Mucosa of rectum (tissue), 2 donors: ENCODE data around the gene TLR9.
"Not testable (repeated sequence)": the region's sequence is repeated elsewhere in the genome, so short reads cannot be mapped to it uniquely, and the experiment has no call there.

ENCODE experiments used
- H3K27ac ChIP-seq, 2 donors: one replicate each; pipeline ENCODE4 v1.7.0; 2013; ENCODE audit warnings: inconsistent platforms in 2 of 2, low read depth in 2 of 2, low read length in 2 of 2
- H3K27me3 ChIP-seq, 2 donors: one replicate each; pipeline ENCODE4 v1.7.0; 2013; ENCODE audit warnings: low read length in 2 of 2; ENCODE audit not compliant: control insufficient read depth in 2 of 2, insufficient read depth in 2 of 2
- H3K36me3 ChIP-seq, 2 donors: one replicate each; pipeline ENCODE4 v1.7.0; 2013; ENCODE audit warnings: low read length in 2 of 2; ENCODE audit not compliant: control insufficient read depth in 2 of 2, insufficient read depth in 2 of 2
- H3K4me1 ChIP-seq, 2 donors: one replicate each; pipeline ENCODE4 v1.7.0; 2013; ENCODE audit warnings: low read length in 2 of 2, mild to moderate bottlenecking in 1 of 2; ENCODE audit not compliant: control insufficient read depth in 2 of 2, insufficient read depth in 2 of 2
- H3K4me3 ChIP-seq, 2 donors: one replicate each; pipeline ENCODE4 v1.7.0; 2013; ENCODE audit warnings: low read length in 2 of 2
- H3K9ac ChIP-seq, 2 donors: one replicate each; pipeline ENCODE4 v1.7.0; 2013; ENCODE audit warnings: low read length in 2 of 2, low read depth in 1 of 2, mild to moderate bottlenecking in 1 of 2
- H3K9me3 ChIP-seq, 2 donors: one replicate each; pipeline ENCODE4 v1.7.0; 2013; ENCODE audit warnings: low read length in 2 of 2; ENCODE audit not compliant: control insufficient read depth in 2 of 2
- donor health status: healthy.
- donor health status: Normal muscosa, but diverticular disease.

The TLR9 gene

DNA sequence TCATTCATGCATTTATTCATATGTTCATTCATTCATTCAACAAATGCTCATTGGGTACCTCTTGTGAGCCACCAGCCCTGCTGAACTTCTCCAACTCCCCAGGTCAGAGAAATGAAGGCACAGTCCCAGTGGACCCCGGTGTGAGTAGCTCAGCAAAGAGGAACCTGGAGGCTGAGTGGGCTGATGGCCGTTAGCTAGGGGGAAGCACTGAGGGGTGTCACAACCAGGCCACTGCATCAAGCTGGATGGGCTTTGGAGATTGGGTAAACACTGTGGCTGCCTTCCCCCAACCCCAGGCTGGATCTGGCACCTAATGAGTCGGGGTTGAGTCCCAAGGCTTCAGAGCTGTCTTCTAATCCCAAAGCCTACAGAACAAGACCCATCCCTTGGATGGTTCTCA is 39.6 kb downstream of the TLR9 start:
- H3K27me3 ChIP-seq, result no peaks in the 10 kb centered on the region
- peaks cover 0 to 5% of the 10 kb centered on the region in 2 donors for H3K4me1 ChIP-seq
- H3K9ac ChIP-seq, result no peak overlapping the region
- no peaks in the 10 kb centered on the region for H3K9me3 ChIP-seq
- H3K27ac ChIP-seq, result no peak overlapping the region
- no peaks in the 10 kb centered on the region for H3K36me3 ChIP-seq
- H3K4me3 ChIP-seq, result no peak overlapping the region

DNA sequence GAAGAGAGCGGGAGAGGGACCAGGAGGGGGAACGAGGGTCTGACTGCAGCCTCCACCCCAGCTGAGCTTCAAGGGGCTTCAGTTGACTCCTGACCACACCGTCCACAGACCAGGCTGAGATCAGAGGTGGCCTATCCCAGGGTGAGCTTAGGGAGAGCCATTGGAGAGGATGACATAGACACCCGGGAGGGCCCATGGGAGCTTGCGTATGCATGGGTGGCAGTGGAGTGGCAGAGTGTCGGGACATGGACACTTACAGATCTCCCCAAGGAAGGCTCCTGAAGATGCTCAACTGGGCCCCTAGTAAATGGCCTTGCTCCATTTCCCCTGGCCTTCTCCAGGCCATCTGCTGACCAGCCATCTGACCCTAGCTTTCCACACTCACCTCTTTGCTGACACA is 40.1 kb downstream of the TLR9 start:
- H3K9ac ChIP-seq, result no peak overlapping the region
- no peaks in the 10 kb centered on the region for H3K36me3 ChIP-seq
- H3K27me3 ChIP-seq, result no peaks in the 10 kb centered on the region
- H3K4me1 ChIP-seq, result peaks cover 0 to under 1% of the 10 kb centered on the region in 2 donors
- H3K27ac ChIP-seq, result no peak overlapping the region
- H3K4me3 ChIP-seq, result no peak overlapping the region
- H3K9me3 ChIP-seq, result no peaks in the 10 kb centered on the region

DNA sequence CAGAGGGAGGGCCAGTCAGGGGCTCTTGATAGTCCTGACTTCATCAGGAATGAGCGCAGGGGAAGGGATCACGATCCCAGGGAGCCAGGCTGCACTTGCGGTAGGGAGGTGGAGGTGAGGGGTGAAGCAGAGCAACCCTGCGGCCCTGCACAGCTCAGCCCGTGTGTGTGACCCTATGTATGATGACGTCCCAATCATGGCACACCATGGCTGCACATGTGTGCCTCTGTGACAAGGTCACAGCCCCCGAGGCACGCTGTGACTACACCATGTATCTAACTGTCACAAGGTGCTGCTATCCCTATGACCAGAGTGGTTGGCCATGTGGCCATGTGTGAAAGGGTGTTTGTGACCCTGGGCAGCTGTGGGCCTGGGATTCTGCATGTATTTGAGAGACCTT is 40.8 kb downstream of the TLR9 start:
- no peak overlapping the region for H3K27ac ChIP-seq
- no peaks in the 10 kb centered on the region for H3K9me3 ChIP-seq
- H3K27me3 ChIP-seq, result no peaks in the 10 kb centered on the region
- no peaks in the 10 kb centered on the region for H3K4me1 ChIP-seq
- no peak overlapping the region for H3K9ac ChIP-seq
- H3K4me3 ChIP-seq, result no peak overlapping the region
- no peaks in the 10 kb centered on the region for H3K36me3 ChIP-seq

DNA sequence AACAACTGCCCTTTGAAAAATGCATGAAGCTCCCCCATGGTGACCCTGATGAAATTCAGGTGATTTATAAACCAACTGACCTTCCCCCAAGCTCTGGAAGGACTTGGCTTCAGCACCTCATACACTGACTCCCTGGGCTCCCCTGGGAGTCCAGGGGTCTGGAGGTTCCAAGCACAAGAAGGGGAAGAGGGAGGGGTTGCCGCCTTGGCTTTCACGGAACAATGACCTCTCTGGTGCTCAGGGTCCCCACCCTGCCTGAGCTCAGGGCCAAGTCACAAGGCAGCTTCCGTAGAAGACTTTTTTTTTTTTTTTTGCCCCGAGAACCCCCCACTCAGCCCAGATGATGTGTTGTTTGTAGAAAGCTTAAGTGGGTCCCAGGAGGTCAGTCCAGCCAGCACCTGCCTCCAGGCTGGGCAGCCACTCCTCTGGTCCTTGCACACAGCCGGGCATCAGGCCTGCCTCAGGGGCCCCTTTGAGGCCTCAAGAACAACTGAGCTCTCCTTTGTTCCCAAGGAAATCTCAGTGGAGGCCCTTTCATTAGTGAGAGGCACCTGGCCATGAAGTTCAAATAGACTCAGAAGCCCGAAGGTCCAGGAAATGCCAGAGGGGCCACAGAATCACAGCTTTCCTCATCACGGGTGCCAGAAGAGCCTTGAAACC is 41.5 kb downstream of the TLR9 start:
- Histone ChIP-seq H3K9me3 (no peaks in the 10 kb centered on the region), H3K27ac (no peak overlapping the region)

GRCh38 chr3:52182691-52183090 is 42.8 kb downstream of the TLR9 start:
- H3K27ac ChIP-seq, result no peak overlapping the region
- H3K4me1 ChIP-seq, result no peaks in the 10 kb centered on the region

More for the DNA sequence above, 41.5 kb downstream of the TLR9 start:
- H3K36me3 ChIP-seq, result no peaks in the 10 kb centered on the region
- H3K27me3 ChIP-seq, result no peaks in the 10 kb centered on the region
- H3K4me3 ChIP-seq, result no peak overlapping the region
- no peaks in the 10 kb centered on the region for H3K4me1 ChIP-seq
- no peak overlapping the region for H3K9ac ChIP-seq

GRCh38 chr3:52182196-52182595 is 43.2 kb downstream of the TLR9 start:
- Histone ChIP-seq H3K9me3 (no peaks in the 10 kb centered on the region), H3K27ac (no peak overlapping the region), H3K4me1 (no peaks in the 10 kb centered on the region), H3K36me3 (no peaks in the 10 kb centered on the region), H3K27me3 (no peaks in the 10 kb centered on the region), H3K9ac (no peak overlapping the region), H3K4me3 (no peak overlapping the region)

More at GRCh38 chr3:52182691-52183090, 42.8 kb downstream of the TLR9 start:
- no peak overlapping the region for H3K4me3 ChIP-seq
- no peaks in the 10 kb centered on the region for H3K9me3 ChIP-seq
- H3K36me3 ChIP-seq, result no peaks in the 10 kb centered on the region
- H3K27me3 ChIP-seq, result no peaks in the 10 kb centered on the region
- H3K9ac ChIP-seq, result no peak overlapping the region

GRCh38 chr3:52181543-52181942 is 43.9 kb downstream of the TLR9 start:
- Histone ChIP-seq H3K9ac (no peak overlapping the region), H3K36me3 (no peaks in the 10 kb centered on the region), H3K4me3 (no peak overlapping the region), H3K9me3 (no peaks in the 10 kb centered on the region), H3K4me1 (no peaks in the 10 kb centered on the region), H3K27me3 (no peaks in the 10 kb centered on the region), H3K27ac (no peak overlapping the region)

GRCh38 chr3:52178537-52178936 is 46.9 kb downstream of the TLR9 start:
- H3K36me3 ChIP-seq, result no peaks in the 10 kb centered on the region
- H3K9me3 ChIP-seq, result no peaks in the 10 kb centered on the region
- H3K27me3 ChIP-seq, result no peaks in the 10 kb centered on the region
- H3K4me1 ChIP-seq, result no peaks in the 10 kb centered on the region
- H3K27ac ChIP-seq, result no peak overlapping the region
- no peak overlapping the region for H3K4me3 ChIP-seq
- H3K9ac ChIP-seq, result no peak overlapping the region

GRCh38 chr3:52178126-52178525 is 47.3 kb downstream of the TLR9 start:
- H3K27ac ChIP-seq, H3K4me3 ChIP-seq, H3K9ac ChIP-seq, H3K36me3 ChIP-seq, H3K27me3 ChIP-seq, H3K9me3 ChIP-seq, H3K4me1 ChIP-seq: not testable (repeated sequence)

- Histone ChIP-seq H3K36me3 (no peaks in the 10 kb centered on the region), H3K27ac (no peak overlapping the region), H3K4me1 (no peaks in the 10 kb centered on the region), H3K9me3 (no peaks in the 10 kb centered on the region), H3K4me3 (no peak overlapping the region), H3K9ac (no peak overlapping the region), H3K27me3 (no peaks in the 10 kb centered on the region)
Measured at GRCh38 chr3:52177701-52178042, 47.8 kb downstream of the TLR9 start.
